HEK293 (cell line): ENCODE results near the gene SMARCD1.

Source experiments
- BCL6B ChIP-seq: fragments of 450-650 bp; formaldehyde crosslinking; IDR thresholded peaks from 2 replicates; pipeline ENCODE4 v1.5.1; 2017; ENCODE audit warnings: missing biosample characterization, missing genetic modification characterization
- CTCF ChIP-seq: fragments of 450-650 bp; formaldehyde crosslinking; IDR thresholded peaks from 2 replicates; pipeline ENCODE4 v1.5.1; 2016; ENCODE audit warnings: missing biosample characterization, missing genetic modification characterization
- GLI4 ChIP-seq: fragments of 450-650 bp; formaldehyde crosslinking; IDR thresholded peaks from 2 replicates; pipeline ENCODE4 v1.5.1; 2016; ENCODE audit warnings: missing biosample characterization, missing genetic modification characterization
- HOXA7 ChIP-seq: sonication (generic); formaldehyde crosslinking; IDR thresholded peaks from 2 replicates; pipeline ENCODE4 v1.8.1; 2022; ENCODE audit warnings: missing genetic modification reagents, borderline replicate concordance
- PRDM1 ChIP-seq: fragments of 450-650 bp; formaldehyde crosslinking; IDR thresholded peaks from 2 replicates; pipeline ENCODE4; 2016; ENCODE audit warnings: missing biosample characterization, missing genetic modification characterization
- PRDM2 ChIP-seq: fragments of 450-650 bp; formaldehyde crosslinking; IDR thresholded peaks from 2 replicates; pipeline ENCODE4 v1.5.1; 2016; ENCODE audit warnings: missing biosample characterization, missing genetic modification characterization, borderline replicate concordance
- SETDB1 ChIP-seq: IDR thresholded peaks from one replicate; pipeline ENCODE4 v1.6.1; 2017; ENCODE audit warnings: mild to moderate bottlenecking, low read length, moderate library complexity, mixed read lengths; ENCODE audit not compliant: insufficient read length
- ZBTB44 ChIP-seq: fragments of 450-650 bp; IDR thresholded peaks from 2 replicates; pipeline ENCODE4 v1.5.1; 2018; ENCODE audit warnings: missing biosample characterization, mild to moderate bottlenecking, missing genetic modification characterization
- ZBTB48 ChIP-seq: fragments of 450-650 bp; formaldehyde crosslinking; IDR thresholded peaks from 2 replicates; pipeline ENCODE4 v1.5.1; 2016; ENCODE audit warnings: missing biosample characterization, missing genetic modification characterization
- ZBTB6 ChIP-seq: fragments of 450-650 bp; formaldehyde crosslinking; IDR thresholded peaks from 2 replicates; pipeline ENCODE4 v1.5.1; 2017; ENCODE audit warnings: missing biosample characterization, missing genetic modification characterization
- ZBTB8A ChIP-seq: fragments of 450-650 bp; formaldehyde crosslinking; IDR thresholded peaks from 2 replicates; pipeline ENCODE4 v1.5.1; 2016; ENCODE audit warnings: missing biosample characterization, missing genetic modification characterization
- ZFP37 ChIP-seq: fragments of 450-650 bp; formaldehyde crosslinking; IDR thresholded peaks from 2 replicates; pipeline ENCODE4 v1.5.1; 2016; ENCODE audit warnings: missing biosample characterization, missing genetic modification characterization
- ZNF174 ChIP-seq: fragments of 450-650 bp; formaldehyde crosslinking; IDR thresholded peaks from 2 replicates; pipeline ENCODE4 v1.5.0; 2017; ENCODE audit warnings: missing biosample characterization, mild to moderate bottlenecking, missing genetic modification characterization
- ZNF274 ChIP-seq, 2 experiments: fragments of 200-500 bp in 1 of 2; fragments of 450-650 bp in 1 of 2; sonication (Bioruptor generic) in 1 of 2; formaldehyde crosslinking in 1 of 2; IDR thresholded peaks; 2 replicates each; pipeline versions ENCODE4 v1.5.1 to v1.6.1; 2014 to 2016; ENCODE audit warnings: borderline replicate concordance in 1 of 2, inconsistent platforms in 1 of 2, low read length in 1 of 2, missing biosample characterization in 1 of 2, missing genetic modification characterization in 1 of 2
- ZNF48 ChIP-seq: fragments of 450-650 bp; formaldehyde crosslinking; IDR thresholded peaks from 2 replicates; pipeline ENCODE4 v1.5.1; 2016; ENCODE audit warnings: missing biosample characterization, missing genetic modification characterization
- ZNF555 ChIP-seq: fragments of 450-650 bp; formaldehyde crosslinking; conservative IDR thresholded peaks from 2 replicates; pipeline ENCODE4 v1.5.1; 2017; ENCODE audit warnings: missing biosample characterization, mild to moderate bottlenecking, missing genetic modification characterization, inconsistent platforms
- ZNF692 ChIP-seq: fragments of 450-650 bp; formaldehyde crosslinking; IDR thresholded peaks from 2 replicates; pipeline ENCODE4 v1.5.1; 2016; ENCODE audit warnings: missing biosample characterization, missing genetic modification characterization
- ZNF704 ChIP-seq: fragments of 450-650 bp; formaldehyde crosslinking; IDR thresholded peaks from 2 replicates; pipeline ENCODE4 v1.5.1; 2016; ENCODE audit warnings: missing biosample characterization, missing genetic modification characterization
- ZNF776 ChIP-seq: fragments of 450-650 bp; formaldehyde crosslinking; IDR thresholded peaks from 2 replicates; pipeline ENCODE4 v1.5.0; 2017; ENCODE audit warnings: missing biosample characterization, missing genetic modification characterization, borderline replicate concordance
- ZNF843 ChIP-seq: fragments of 450-650 bp; formaldehyde crosslinking; IDR thresholded peaks from 2 replicates; pipeline ENCODE4 v1.5.1; 2016; ENCODE audit warnings: missing biosample characterization, missing genetic modification characterization
- ZSCAN5A ChIP-seq: fragments of 450-650 bp; formaldehyde crosslinking; IDR thresholded peaks from 2 replicates; pipeline ENCODE4 v1.5.1; 2016; ENCODE audit warnings: missing biosample characterization, missing genetic modification characterization

SMARCD1 gene

GRCh38 chr12:50074936-50075807 is 10.0 kb upstream of the SMARCD1 start (continued):
- TF ChIP-seq CTCF = peak; percentile 95
- no peak for TF ChIP-seq ZBTB48 (tag by site-specific recombination)
- TF ChIP-seq ZBTB8A (tag by site-specific recombination) = no peak
- TF ChIP-seq ZNF776 (tag by site-specific recombination) = no peak
- no peak for TF ChIP-seq ZNF704 (tag by site-specific recombination)
- TF ChIP-seq ZBTB6 (tag by site-specific recombination) = no peak
- TF ChIP-seq ZNF274 (IDR thresholded peaks at IDR 0.05; ENCODE audit: low read length) = no peak
- TF ChIP-seq ZNF274 (tag by site-specific recombination; IDR thresholded peaks at IDR 0.05; ENCODE audit: borderline replicate concordance) = 0 out of 2 replicates have a peak, but pooled peaks have one; percentile 39
- no peak for TF ChIP-seq ZNF555 (tag by site-specific recombination)
- no peak for TF ChIP-seq ZNF48 (tag by site-specific recombination)
- peak; percentile 53; the same call in 1 of the 2 replicates for TF ChIP-seq ZNF692 (tag by site-specific recombination)
- TF ChIP-seq BCL6B = no peak
- TF ChIP-seq ZSCAN5A = no peak
- 0 out of 2 replicates have a peak, but pooled peaks have one; percentile 20 for TF ChIP-seq PRDM2
- no peak for TF ChIP-seq SETDB1
- TF ChIP-seq ZNF174 (tag by site-specific recombination) = no peak
- TF ChIP-seq GLI4 (tag by site-specific recombination) = no peak
- no peak for TF ChIP-seq ZNF843 (tag by site-specific recombination)
- TF ChIP-seq ZFP37 (tag by site-specific recombination) = no peak
- no peak for TF ChIP-seq HOXA7 (CRISPR knock-in tag)
- TF ChIP-seq PRDM1 (tag by site-specific recombination) = no peak
- TF ChIP-seq ZBTB44 (tag by site-specific recombination) = no peak
